Measurements from ENCODE around the gene TBC1D3B.
"Not testable (repeated sequence)": the region's sequence is repeated elsewhere in the genome, so short reads cannot be mapped to it uniquely, and the experiment has no call there.

Gene TBC1D3B

DNA sequence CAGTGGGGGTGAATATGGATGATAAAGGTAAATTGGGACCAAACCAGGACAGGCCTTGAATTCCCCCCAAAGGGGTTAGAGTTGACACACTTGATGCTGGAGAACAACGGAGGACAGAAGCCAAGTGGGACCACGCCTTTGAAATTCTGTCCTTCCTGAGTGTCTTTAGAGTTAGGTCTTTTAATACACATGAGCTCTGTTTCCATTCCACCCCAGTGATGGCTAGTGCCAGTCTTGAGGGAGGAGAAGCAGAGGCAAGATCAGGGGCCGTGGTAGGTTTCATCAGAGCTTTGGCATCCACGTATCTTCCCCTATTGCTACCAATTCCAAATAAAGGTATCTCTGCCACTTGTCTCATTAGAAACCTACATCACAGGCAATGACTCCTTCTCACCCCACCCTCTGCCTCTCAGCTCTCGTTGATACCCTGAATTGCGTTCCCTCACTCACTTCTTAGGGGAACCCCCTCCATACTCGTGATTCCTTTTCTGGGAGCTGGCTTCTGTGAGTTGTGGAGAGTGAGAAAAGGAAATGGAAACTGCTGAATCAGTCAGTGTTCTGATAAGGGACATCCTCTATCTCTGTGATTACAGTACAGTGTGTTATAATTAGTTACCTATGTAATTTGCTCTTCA lies 22.5 kb upstream of the TBC1D3B start:
- DNase-seq (ENCODE audit: low read depth): no peak
- no peak overlapping the region for H3K4me3 ChIP-seq (ENCODE audit: control insufficient read depth, low read depth, low read length)
- no peak for TF ChIP-seq CTCF (conservative IDR thresholded peaks at IDR 0.05; ENCODE audit: control insufficient read depth, insufficient read depth, low read depth, low read length)

GRCh38 chr17:36197387-36197703 lies 20.9 kb upstream of the TBC1D3B start:
- no peak for TF ChIP-seq CTCF (conservative IDR thresholded peaks at IDR 0.05; ENCODE audit: control insufficient read depth, insufficient read depth, low read depth, low read length)
- no peak for DNase-seq (ENCODE audit: low read depth)
- H3K4me3 ChIP-seq (ENCODE audit: control insufficient read depth, low read depth, low read length): no peak overlapping the region

DNA sequence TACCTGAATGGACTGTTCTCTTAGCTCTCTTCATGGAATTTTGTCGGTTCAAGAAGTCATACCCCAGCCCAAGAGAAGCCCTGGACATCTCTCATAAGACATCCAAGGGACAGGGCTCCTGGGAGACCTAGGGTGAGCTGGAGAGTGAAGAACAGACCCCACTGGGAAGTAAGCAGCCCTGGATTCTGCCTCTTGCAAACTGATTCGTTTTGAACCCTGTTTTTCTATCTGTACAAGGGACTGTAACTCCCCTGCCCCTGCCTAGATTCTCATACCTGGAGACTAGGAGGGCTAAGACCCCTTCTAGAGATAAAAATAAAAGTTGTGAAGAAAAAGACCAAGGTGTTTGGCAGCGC lies 19.7 kb upstream of the TBC1D3B start:
- no peak overlapping the region for H3K4me3 ChIP-seq (ENCODE audit: control insufficient read depth, low read depth, low read length)
- no peak for TF ChIP-seq CTCF (conservative IDR thresholded peaks at IDR 0.05; ENCODE audit: control insufficient read depth, insufficient read depth, low read depth, low read length)
- no peak for DNase-seq (ENCODE audit: low read depth)

GRCh38 chr17:36195434-36196130 lies 19.1 kb upstream of the TBC1D3B start:
- DNase-seq (ENCODE audit: low read depth): no peak
- no peak for TF ChIP-seq CTCF (conservative IDR thresholded peaks at IDR 0.05; ENCODE audit: control insufficient read depth, insufficient read depth, low read depth, low read length)
- no peak overlapping the region for H3K4me3 ChIP-seq (ENCODE audit: control insufficient read depth, low read depth, low read length)

GRCh38 chr17:36194832-36195433 lies 18.5 kb upstream of the TBC1D3B start:
- not testable (repeated sequence) for H3K4me3 ChIP-seq (ENCODE audit: control insufficient read depth, low read depth, low read length)

GRCh38 chr17:36194147-36194831 lies 17.9 kb upstream of the TBC1D3B start:
- DNase-seq (ENCODE audit: low read depth); H3K4me3 ChIP-seq (ENCODE audit: control insufficient read depth, low read depth, low read length): not testable (repeated sequence)

More at GRCh38 chr17:36194832-36195433, 18.5 kb upstream of the TBC1D3B start:
- DNase-seq (ENCODE audit: low read depth): not testable (repeated sequence)

DNA sequence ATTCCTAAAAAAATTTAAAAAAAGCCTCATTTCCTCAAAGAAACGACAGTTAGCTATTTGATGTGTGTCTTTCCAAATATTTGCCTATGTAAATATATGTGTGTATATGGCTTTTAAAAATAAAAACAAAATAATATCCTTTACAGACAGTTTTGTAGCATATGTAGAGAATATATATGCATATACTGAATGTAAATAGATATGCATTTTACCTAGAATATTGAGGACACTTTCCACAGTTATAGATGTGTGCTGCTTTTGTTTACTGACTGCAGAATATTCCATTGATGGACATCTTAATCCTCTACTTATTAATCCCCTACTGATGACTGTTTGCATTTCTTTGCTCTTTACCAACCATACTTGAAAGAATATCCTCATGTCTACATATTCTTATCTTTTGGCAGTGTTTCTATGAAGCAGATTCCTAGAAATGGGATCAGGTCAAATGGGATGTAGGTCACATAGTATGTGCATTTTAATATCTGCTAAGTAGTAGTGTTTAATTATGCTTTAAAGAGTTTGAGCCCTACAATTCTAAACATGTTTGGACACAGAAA lies 16.9 kb upstream of the TBC1D3B start:
- DNase-seq (ENCODE audit: low read depth): no peak
- no peak overlapping the region for H3K4me3 ChIP-seq (ENCODE audit: control insufficient read depth, low read depth, low read length)
- no peak for TF ChIP-seq CTCF (conservative IDR thresholded peaks at IDR 0.05; ENCODE audit: control insufficient read depth, insufficient read depth, low read depth, low read length)

DNA sequence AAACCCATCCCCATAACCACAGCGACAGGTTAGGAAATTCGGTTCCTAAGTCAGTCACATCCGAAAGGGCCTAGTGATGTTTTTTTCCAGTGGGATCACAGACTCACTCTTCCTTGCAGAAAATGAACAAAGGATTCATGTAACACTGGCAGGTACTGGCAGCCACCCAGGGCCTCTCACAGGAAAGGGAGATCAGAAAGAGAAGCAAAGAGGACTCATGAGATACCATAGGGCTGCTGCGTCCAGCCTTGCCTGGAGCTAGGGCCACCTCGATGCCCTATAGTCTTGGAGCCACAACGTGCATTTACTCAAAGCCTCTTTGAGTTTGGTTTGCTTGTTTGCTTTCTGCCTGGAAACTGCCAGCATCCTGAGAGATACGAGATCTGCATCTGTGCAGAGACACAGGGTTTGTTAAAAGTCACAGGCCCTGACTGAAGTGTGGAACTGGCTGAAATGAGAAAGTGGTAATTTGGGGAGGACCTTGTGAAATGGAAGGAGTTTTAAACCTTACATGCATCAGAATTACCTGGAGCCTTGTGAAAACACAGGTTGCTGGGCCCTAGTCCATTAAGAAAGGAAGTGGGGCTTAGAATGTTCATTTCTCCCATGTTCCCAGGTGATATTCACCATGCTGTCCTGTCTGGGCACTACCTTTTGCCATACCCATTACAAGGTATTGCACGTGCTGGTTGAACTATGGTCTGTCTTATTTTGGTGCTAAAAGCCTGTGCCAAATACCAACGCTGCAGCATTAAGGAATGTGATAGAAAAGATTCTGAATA lies 14.3 kb upstream of the TBC1D3B start:
- H3K4me3 ChIP-seq (ENCODE audit: control insufficient read depth, low read depth, low read length); DNase-seq (ENCODE audit: low read depth): not testable (repeated sequence)

GRCh38 chr17:36189993-36190392 lies 13.6 kb upstream of the TBC1D3B start:
- not testable (repeated sequence) for DNase-seq (ENCODE audit: low read depth); H3K4me3 ChIP-seq (ENCODE audit: control insufficient read depth, low read depth, low read length)

Measured in fibroblast of mammary gland (primary cell).